K562 (cell line): ENCODE measurements around the gene LRFN4. TPM values are rescaled to one million over a fixed set of nuclear protein-coding genes. Genes with fewer than 3 reads are reported as not detected.

Source experiments
- ARID1B ChIP-seq: fragments of 450-650 bp; IDR thresholded peaks from 2 replicates; pipeline ENCODE4 v1.6.1; 2016; ENCODE audit warnings: antibody characterized with exemption, mild to moderate bottlenecking, inconsistent platforms
- HDAC3 ChIP-seq: fragments of 450-650 bp; IDR thresholded peaks from 2 replicates; pipeline ENCODE4 v1.6.1; 2018; ENCODE audit warnings: borderline replicate concordance, mild to moderate bottlenecking, moderate library complexity; ENCODE audit not compliant: partially characterized antibody
- HIVEP1 ChIP-seq: fragments of 250-450 bp; sonication (Bioruptor Pico); IDR thresholded peaks from 2 replicates; pipeline ENCODE4 v1.4.0; 2020; ENCODE audit warnings: mild to moderate bottlenecking
- HMGN3 ChIP-seq: IDR thresholded peaks from 2 replicates; pipeline ENCODE4 v1.6.1; 2011; ENCODE audit warnings: borderline replicate concordance, low read depth, mild to moderate bottlenecking, mixed read lengths, low read length; ENCODE audit not compliant: insufficient read length; ENCODE audit errors: extremely low read depth
- MAZ ChIP-seq, 2 experiments: fragments of 450-650 bp in 1 of 2; sonication (generic) in 1 of 2; formaldehyde crosslinking; IDR thresholded peaks in 1 of 2; conservative IDR thresholded peaks in 1 of 2; 2 replicates each; pipeline versions ENCODE4 v1.4.0 to v1.5.0; 2020; ENCODE audit warnings: mild to moderate bottlenecking in 1 of 2, missing genetic modification reagents in 1 of 2
- PHF21A ChIP-seq: fragments of 450-650 bp; IDR thresholded peaks from 2 replicates; pipeline ENCODE4 v1.6.1; 2017; ENCODE audit warnings: low read depth, borderline replicate concordance
- RB1 ChIP-seq: fragments of 450-650 bp; IDR thresholded peaks from 2 replicates; pipeline ENCODE4 v1.6.1; 2017; ENCODE audit warnings: low read depth, mild to moderate bottlenecking
- RNF2 ChIP-seq: sonication (generic); IDR thresholded peaks from 2 replicates; pipeline ENCODE4 v1.6.1; 2016
- TEAD1 ChIP-seq, 2 experiments: fragments of 450-650 bp in 1 of 2; sonication (generic) in 1 of 2; formaldehyde crosslinking; IDR thresholded peaks; 2 replicates each; pipeline versions ENCODE4 v1.4.0 to v1.8.0; 2020 to 2022; ENCODE audit warnings: mild to moderate bottlenecking in 2 of 2, missing genetic modification reagents in 1 of 2
- U2AF1 ChIP-seq: fragments of 200-400 bp; formaldehyde crosslinking; optimal IDR thresholded peaks from 2 replicates; pipeline ENCODE3; 2017; ENCODE audit warnings: mild to moderate bottlenecking, low read depth, low read length, moderate library complexity
- ZEB2 ChIP-seq: fragments of 450-650 bp; IDR thresholded peaks from 2 replicates; pipeline ENCODE4 v1.6.1; 2016
- ZNF140 ChIP-seq: fragments of 250-450 bp; sonication (Bioruptor Pico); IDR thresholded peaks from 2 replicates; pipeline ENCODE4 v1.8.0; 2021; ENCODE audit warnings: moderate library complexity, mild to moderate bottlenecking, inconsistent platforms
- ZNF347 ChIP-seq: fragments of 450-650 bp; formaldehyde crosslinking; IDR thresholded peaks from 2 replicates; pipeline ENCODE4 v1.4.0; 2020; ENCODE audit warnings: low read depth, mild to moderate bottlenecking, moderate library complexity
- ZNF436 ChIP-seq: fragments of 250-450, 450-650 bp; sonication (Bioruptor Pico); formaldehyde crosslinking; IDR thresholded peaks from 2 replicates; pipeline ENCODE4 v1.7.0; 2020; ENCODE audit warnings: mild to moderate bottlenecking
- polyA plus RNA-seq, 8 experiments: library from polyadenylated mRNA; depleted of rRNA in 4 of 8; stranded (reverse) in 5 of 8; unstranded in 3 of 8; fragments of >200 nt; fragmentation: Nextera tagmentation in 2 of 8; fragmentation: Illumina TruSeq in 1 of 8; extraction: Ambion mirVana in 2 of 8; extraction: Trizol in 1 of 8; gene quantifications; 2 replicates each; pipeline versions ENCODE4 v1.2.1 to v1.2.3, GENCODE V29; 2011 to 2014; ENCODE audit warnings: inconsistent platforms in 1 of 8, missing spikeins in 1 of 8
- total RNA-seq, 7 experiments: library from RNA; depleted of rRNA in 6 of 7; stranded (reverse); fragments of >200 nt in 6 of 7; fragmentation: Illumina TruSeq in 2 of 7; extraction: Trizol in 2 of 7; gene quantifications; 2 replicates each; pipeline versions ENCODE4 v1.2.1 to v1.2.3, GENCODE V29; 2011 to 2021; ENCODE audit warnings: low replicate concordance in 1 of 7
- TF ChIP-seq, protein P1 (sequence below), 2 experiments: fragments of 450-650 bp; formaldehyde crosslinking in 1 of 2; IDR thresholded peaks; 2 replicates each; pipeline versions ENCODE4 v1.4.0 to v1.6.1; 2014 to 2020; ENCODE audit warnings: mild to moderate bottlenecking in 2 of 2, borderline replicate concordance in 1 of 2, low read depth in 1 of 2
- TF ChIP-seq, protein P2 (sequence below): fragments of 150-350 bp; IDR thresholded peaks from 2 replicates; pipeline ENCODE4 v1.6.1; 2014; ENCODE audit warnings: low read depth, mild to moderate bottlenecking, low read length, borderline replicate concordance

LRFN4 gene
- total and polyA plus RNA-seq, 9 of the 15 experiments (the other 6 are each of a cell fraction or from before 2014, with no cell fraction given): 0.10 to 60.1 (median 6.7) TPM

DNA sequence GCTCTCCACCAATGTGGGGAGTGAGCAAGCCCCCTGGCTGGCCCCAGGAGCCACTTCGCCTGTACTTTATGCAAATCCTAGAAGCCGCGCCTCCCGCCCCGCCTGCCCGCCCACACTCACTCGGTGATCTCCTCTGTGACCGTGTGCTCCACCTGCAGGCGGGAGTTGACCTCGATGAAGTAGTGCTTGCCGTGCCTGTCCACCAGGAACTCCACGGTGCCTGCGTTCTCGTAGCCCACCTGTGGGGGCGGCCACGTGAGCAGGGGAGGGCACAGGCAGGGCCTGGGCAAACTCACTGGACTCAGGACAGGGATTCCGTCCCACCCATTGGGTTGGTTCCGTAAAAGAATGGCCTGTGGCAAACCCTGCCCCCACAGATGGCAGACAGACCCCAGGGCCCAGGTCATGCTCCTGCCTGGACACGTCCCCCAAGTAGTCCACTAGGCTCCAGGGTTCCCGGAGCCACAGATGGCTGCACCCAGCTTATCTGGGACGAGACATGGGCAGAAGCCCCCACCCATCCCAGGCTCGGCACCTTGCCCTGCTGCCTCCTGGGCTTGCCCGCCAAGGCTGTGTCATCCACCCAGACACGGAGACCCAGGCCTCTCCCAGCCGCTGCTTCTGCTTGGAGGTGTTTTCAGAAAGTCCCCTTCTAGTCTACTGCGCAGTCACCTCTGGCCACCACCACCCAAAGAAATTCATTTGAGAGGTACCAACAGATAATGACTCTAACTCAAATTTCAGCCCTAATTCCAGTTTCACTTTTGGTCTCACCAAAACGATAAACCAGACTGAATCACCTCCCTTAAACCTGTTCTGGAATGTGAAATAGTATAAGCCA, 12.1 kb downstream of the LRFN4 start (continued):
- TF ChIP-seq, protein P1, sequence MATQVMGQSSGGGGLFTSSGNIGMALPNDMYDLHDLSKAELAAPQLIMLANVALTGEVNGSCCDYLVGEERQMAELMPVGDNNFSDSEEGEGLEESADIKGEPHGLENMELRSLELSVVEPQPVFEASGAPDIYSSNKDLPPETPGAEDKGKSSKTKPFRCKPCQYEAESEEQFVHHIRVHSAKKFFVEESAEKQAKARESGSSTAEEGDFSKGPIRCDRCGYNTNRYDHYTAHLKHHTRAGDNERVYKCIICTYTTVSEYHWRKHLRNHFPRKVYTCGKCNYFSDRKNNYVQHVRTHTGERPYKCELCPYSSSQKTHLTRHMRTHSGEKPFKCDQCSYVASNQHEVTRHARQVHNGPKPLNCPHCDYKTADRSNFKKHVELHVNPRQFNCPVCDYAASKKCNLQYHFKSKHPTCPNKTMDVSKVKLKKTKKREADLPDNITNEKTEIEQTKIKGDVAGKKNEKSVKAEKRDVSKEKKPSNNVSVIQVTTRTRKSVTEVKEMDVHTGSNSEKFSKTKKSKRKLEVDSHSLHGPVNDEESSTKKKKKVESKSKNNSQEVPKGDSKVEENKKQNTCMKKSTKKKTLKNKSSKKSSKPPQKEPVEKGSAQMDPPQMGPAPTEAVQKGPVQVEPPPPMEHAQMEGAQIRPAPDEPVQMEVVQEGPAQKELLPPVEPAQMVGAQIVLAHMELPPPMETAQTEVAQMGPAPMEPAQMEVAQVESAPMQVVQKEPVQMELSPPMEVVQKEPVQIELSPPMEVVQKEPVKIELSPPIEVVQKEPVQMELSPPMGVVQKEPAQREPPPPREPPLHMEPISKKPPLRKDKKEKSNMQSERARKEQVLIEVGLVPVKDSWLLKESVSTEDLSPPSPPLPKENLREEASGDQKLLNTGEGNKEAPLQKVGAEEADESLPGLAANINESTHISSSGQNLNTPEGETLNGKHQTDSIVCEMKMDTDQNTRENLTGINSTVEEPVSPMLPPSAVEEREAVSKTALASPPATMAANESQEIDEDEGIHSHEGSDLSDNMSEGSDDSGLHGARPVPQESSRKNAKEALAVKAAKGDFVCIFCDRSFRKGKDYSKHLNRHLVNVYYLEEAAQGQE (IDR thresholded peaks at IDR 0.05; ENCODE audit: borderline replicate concordance): peak; percentile 39; the same call in 1 of the 2 replicates
- TF ChIP-seq, protein P1 (CRISPR knock-in tag; IDR thresholded peaks at IDR 0.05; ENCODE audit: low read depth): no peak
- TF ChIP-seq RB1 (peak; percentile 53; the same call in 1 of the 2 replicates), MAZ (CRISPR knock-in tag; conservative IDR thresholded peaks at IDR 0.05 in 1 of 2, IDR thresholded peaks at IDR 0.05 in 1 of 2) (peak in 1 of 2 experiments; percentile 70; a peak in 2 of 4 replicates), ZEB2 (no peak), ARID1B (no peak), HIVEP1 (CRISPR knock-in tag) (no peak), PHF21A (no peak), HMGN3 (no peak), TEAD1 (CRISPR knock-in tag; IDR thresholded peaks at IDR 0.05) (no peak), HDAC3 (no peak), ZNF436 (CRISPR knock-in tag) (no peak), ZNF347 (CRISPR knock-in tag) (no peak), RNF2 (no peak), U2AF1 (no peak), ZNF140 (CRISPR knock-in tag) (no peak)
- TF ChIP-seq, protein P2, sequence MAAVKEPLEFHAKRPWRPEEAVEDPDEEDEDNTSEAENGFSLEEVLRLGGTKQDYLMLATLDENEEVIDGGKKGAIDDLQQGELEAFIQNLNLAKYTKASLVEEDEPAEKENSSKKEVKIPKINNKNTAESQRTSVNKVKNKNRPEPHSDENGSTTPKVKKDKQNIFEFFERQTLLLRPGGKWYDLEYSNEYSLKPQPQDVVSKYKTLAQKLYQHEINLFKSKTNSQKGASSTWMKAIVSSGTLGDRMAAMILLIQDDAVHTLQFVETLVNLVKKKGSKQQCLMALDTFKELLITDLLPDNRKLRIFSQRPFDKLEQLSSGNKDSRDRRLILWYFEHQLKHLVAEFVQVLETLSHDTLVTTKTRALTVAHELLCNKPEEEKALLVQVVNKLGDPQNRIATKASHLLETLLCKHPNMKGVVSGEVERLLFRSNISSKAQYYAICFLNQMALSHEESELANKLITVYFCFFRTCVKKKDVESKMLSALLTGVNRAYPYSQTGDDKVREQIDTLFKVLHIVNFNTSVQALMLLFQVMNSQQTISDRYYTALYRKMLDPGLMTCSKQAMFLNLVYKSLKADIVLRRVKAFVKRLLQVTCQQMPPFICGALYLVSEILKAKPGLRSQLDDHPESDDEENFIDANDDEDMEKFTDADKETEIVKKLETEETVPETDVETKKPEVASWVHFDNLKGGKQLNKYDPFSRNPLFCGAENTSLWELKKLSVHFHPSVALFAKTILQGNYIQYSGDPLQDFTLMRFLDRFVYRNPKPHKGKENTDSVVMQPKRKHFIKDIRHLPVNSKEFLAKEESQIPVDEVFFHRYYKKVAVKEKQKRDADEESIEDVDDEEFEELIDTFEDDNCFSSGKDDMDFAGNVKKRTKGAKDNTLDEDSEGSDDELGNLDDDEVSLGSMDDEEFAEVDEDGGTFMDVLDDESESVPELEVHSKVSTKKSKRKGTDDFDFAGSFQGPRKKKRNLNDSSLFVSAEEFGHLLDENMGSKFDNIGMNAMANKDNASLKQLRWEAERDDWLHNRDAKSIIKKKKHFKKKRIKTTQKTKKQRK: no peak
